NT2/D1 (cell line): Measurements from ENCODE around the gene SUGP2.

ENCODE experiments used
- YY1 ChIP-seq: IDR thresholded peaks from 2 replicates; pipeline ENCODE4 v1.6.1; 2011; ENCODE audit not compliant: insufficient read length, insufficient read depth
- ZNF274 ChIP-seq: IDR thresholded peaks from 2 replicates; pipeline ENCODE4 v1.6.1; 2011; ENCODE audit warnings: mild to moderate bottlenecking, low read depth, low read length

GRCh38 chr19:19055701-19056100 is 22.4 kb upstream of the SUGP2 start:
- TF ChIP-seq YY1 (no peak), ZNF274 (no peak)
